ENCODE results near the gene RSPO3.

The RSPO3 gene

GRCh38 chr6:127124680-127125079 lies 6.2 kb downstream of the RSPO3 start:
- no peak overlapping the region for H2AFZ ChIP-seq
- no peaks in the 10 kb centered on the region for H3K9me3 ChIP-seq (ENCODE audit: control insufficient read depth, low read length)
- peaks cover 6% of the 10 kb centered on the region for H3K27me3 ChIP-seq (ENCODE audit: control insufficient read depth, insufficient read depth, low read length)
- H3K4me2 ChIP-seq (ENCODE audit: low read length): no peak overlapping the region
- no peaks in the 10 kb centered on the region for H3K4me1 ChIP-seq
- H3K9ac ChIP-seq: no peak overlapping the region
- no peak overlapping the region for H3K4me3 ChIP-seq (ENCODE audit: low read depth, low read length)
- no peak overlapping the region for H3K27ac ChIP-seq
- TF ChIP-seq, protein P1, sequence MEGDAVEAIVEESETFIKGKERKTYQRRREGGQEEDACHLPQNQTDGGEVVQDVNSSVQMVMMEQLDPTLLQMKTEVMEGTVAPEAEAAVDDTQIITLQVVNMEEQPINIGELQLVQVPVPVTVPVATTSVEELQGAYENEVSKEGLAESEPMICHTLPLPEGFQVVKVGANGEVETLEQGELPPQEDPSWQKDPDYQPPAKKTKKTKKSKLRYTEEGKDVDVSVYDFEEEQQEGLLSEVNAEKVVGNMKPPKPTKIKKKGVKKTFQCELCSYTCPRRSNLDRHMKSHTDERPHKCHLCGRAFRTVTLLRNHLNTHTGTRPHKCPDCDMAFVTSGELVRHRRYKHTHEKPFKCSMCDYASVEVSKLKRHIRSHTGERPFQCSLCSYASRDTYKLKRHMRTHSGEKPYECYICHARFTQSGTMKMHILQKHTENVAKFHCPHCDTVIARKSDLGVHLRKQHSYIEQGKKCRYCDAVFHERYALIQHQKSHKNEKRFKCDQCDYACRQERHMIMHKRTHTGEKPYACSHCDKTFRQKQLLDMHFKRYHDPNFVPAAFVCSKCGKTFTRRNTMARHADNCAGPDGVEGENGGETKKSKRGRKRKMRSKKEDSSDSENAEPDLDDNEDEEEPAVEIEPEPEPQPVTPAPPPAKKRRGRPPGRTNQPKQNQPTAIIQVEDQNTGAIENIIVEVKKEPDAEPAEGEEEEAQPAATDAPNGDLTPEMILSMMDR (IDR thresholded peaks at IDR 0.05): no peak
- H3K79me2 ChIP-seq: no peaks in the 10 kb centered on the region
- no peaks in the 10 kb centered on the region for H3K36me3 ChIP-seq (ENCODE audit: control insufficient read depth, insufficient read depth, low read length)

- Histone ChIP-seq H3K36me3 (ENCODE audit: control insufficient read depth, insufficient read depth, low read length) (no peaks in the 10 kb centered on the region), H3K27me3 (ENCODE audit: control insufficient read depth, insufficient read depth, low read length) (no peaks in the 10 kb centered on the region), H3K79me2 (no peaks in the 10 kb centered on the region), H3K4me2 (ENCODE audit: low read length) (no peak overlapping the region), H2AFZ (no peak overlapping the region), H3K9ac (no peak overlapping the region), H3K27ac (no peak overlapping the region), H3K9me3 (ENCODE audit: control insufficient read depth, low read length) (no peaks in the 10 kb centered on the region), H3K4me1 (no peaks in the 10 kb centered on the region), H3K4me3 (ENCODE audit: low read depth, low read length) (no peak overlapping the region)
- TF ChIP-seq, protein P1 (IDR thresholded peaks at IDR 0.05): no peak
These were observed 9.6 kb downstream of the RSPO3 start for GRCh38 chr6:127128066-127128465.

DNA sequence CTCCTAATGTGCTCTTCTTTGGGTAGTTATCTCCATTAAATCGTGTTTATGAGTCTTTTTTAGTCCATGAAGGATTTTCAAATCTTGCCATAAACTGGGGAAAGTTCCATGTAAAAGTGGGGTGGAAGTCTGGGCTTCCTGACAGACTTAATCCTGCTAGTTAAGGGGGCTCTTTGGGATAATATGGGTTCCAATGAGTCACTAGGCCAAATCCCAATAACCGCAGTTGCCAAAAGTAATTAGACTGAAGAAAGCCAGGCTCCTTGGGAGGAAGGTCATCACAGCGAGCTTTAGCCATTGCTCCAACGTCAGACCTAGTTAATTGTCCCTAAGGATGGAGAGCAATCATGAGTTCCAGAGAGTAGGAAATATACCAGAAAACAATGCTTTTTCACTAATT lies 10.8 kb downstream of the RSPO3 start:
- Histone ChIP-seq H3K27me3 (ENCODE audit: control insufficient read depth, insufficient read depth, low read length) (no peaks in the 10 kb centered on the region), H3K79me2 (no peaks in the 10 kb centered on the region), H3K4me3 (ENCODE audit: low read depth, low read length) (no peak overlapping the region), H3K4me1 (no peaks in the 10 kb centered on the region), H3K9ac (no peak overlapping the region), H2AFZ (no peak overlapping the region), H3K27ac (no peak overlapping the region), H3K4me2 (ENCODE audit: low read length) (no peak overlapping the region), H3K36me3 (ENCODE audit: control insufficient read depth, insufficient read depth, low read length) (no peaks in the 10 kb centered on the region), H3K9me3 (ENCODE audit: control insufficient read depth, low read length) (no peaks in the 10 kb centered on the region)
- TF ChIP-seq, protein P1 (IDR thresholded peaks at IDR 0.05): no peak

DNA sequence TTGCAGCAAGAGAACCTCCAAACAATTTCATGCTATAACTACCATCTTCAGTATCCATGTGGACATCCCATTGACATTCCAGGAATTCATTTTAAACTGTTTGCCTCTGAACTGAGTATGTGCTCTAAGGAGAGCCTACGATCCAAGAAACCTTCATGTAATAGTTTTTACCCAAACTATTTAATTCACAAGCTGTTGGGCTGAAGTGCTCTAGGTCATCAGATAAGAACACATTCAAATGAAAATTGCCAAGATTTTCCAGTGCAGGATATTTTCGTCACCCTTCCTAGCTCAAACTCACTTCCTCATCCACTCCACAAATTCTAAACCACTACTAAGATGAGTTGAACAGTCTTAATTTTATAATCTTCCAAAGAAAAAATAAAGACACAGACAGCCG lies 12.8 kb downstream of the RSPO3 start:
- TF ChIP-seq, protein P1 (IDR thresholded peaks at IDR 0.05): no peak
- Histone ChIP-seq H3K36me3 (ENCODE audit: control insufficient read depth, insufficient read depth, low read length) (no peaks in the 10 kb centered on the region), H2AFZ (no peak overlapping the region), H3K27ac (no peak overlapping the region), H3K9ac (no peak overlapping the region), H3K4me2 (ENCODE audit: low read length) (no peak overlapping the region), H3K4me1 (no peaks in the 10 kb centered on the region), H3K9me3 (ENCODE audit: control insufficient read depth, low read length) (no peaks in the 10 kb centered on the region), H3K27me3 (ENCODE audit: control insufficient read depth, insufficient read depth, low read length) (no peaks in the 10 kb centered on the region), H3K79me2 (no peaks in the 10 kb centered on the region), H3K4me3 (ENCODE audit: low read depth, low read length) (no peak overlapping the region)

DNA sequence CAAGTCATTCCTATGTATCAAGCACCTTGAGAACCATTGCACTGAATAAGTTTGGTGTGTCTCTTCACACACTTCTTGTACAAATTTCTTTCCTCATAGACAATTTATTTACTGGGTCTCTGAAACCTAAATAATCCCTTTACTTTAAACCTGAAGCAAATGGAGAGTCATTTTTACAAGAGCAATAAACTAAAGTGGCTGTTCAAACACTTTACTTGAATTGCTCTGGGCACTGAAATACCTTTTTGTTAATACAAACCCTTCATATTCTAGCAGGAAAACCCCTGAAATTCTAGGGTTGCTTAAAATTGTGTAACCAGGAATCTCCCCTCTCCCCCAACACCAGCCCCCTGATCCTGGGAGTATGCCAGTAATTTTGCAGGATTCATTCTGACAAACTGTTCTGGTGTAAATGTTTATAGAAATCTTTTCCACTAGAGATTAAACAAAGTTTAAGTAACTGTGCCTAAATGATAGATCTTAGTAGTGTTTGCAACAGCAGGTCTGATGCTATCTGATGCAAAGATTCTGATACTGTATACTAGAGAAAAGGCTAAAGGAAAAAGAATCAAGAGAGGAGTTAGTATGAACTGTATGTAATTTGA lies 13.4 kb downstream of the RSPO3 start:
- H3K27me3 ChIP-seq (ENCODE audit: control insufficient read depth, insufficient read depth, low read length): no peaks in the 10 kb centered on the region
- H3K79me2 ChIP-seq: no peaks in the 10 kb centered on the region
- TF ChIP-seq, protein P1 (IDR thresholded peaks at IDR 0.05): no peak
- H3K27ac ChIP-seq: no peak overlapping the region
- no peaks in the 10 kb centered on the region for H3K4me1 ChIP-seq
- no peaks in the 10 kb centered on the region for H3K9me3 ChIP-seq (ENCODE audit: control insufficient read depth, low read length)
- no peak overlapping the region for H3K9ac ChIP-seq
- H2AFZ ChIP-seq: no peak overlapping the region
- no peak overlapping the region for H3K4me3 ChIP-seq (ENCODE audit: low read depth, low read length)
- H3K36me3 ChIP-seq (ENCODE audit: control insufficient read depth, insufficient read depth, low read length): no peaks in the 10 kb centered on the region
- H3K4me2 ChIP-seq (ENCODE audit: low read length): no peak overlapping the region
